Peyer's patch (tissue), 4 donors: ENCODE data around the gene EPB41L1. TPM values are rescaled to one million over a fixed set of nuclear protein-coding genes. Genes with fewer than 3 reads are reported as not detected.
A peak's percentile ranks its signal among the peaks of the same experiment; 100 is the strongest.

Source experiments
- DNase-seq, 3 donors: peaks; one replicate each; pipeline ENCODE4 v3.0.0-alpha.2; 2017 to 2019
- H3K27ac ChIP-seq, 4 donors: fragments of 200-600 bp; sonication (generic); one replicate each; pipeline ENCODE4 v1.5.1; 2016 to 2019
- H3K27me3 ChIP-seq, 2 donors: fragments of 200-600 bp; sonication (generic); one replicate each; pipeline ENCODE4 v1.5.1; 2019
- H3K36me3 ChIP-seq, 3 donors: fragments of 200-600 bp; sonication (generic); one replicate each; pipeline ENCODE4 v1.5.1; 2016 to 2019
- H3K4me1 ChIP-seq, 4 donors: fragments of 200-600 bp; sonication (generic); one replicate each; pipeline ENCODE4 v1.5.1; 2016 to 2019
- H3K4me3 ChIP-seq, 4 donors: fragments of 200-600 bp; sonication (generic); 1 replicate in 3 of 4; 2 replicates in 1 of 4; pipeline ENCODE4 v1.5.1; 2016 to 2019; ENCODE audit warnings: mild to moderate bottlenecking in 1 of 4
- H3K9me3 ChIP-seq, 4 donors: fragments of 200-600 bp; sonication (generic); one replicate each; pipeline ENCODE4 v1.5.1; 2016 to 2019; ENCODE audit warnings: mild to moderate bottlenecking in 1 of 4
- POLR2A ChIP-seq, 2 donors: fragments of 450-650 bp; IDR thresholded peaks; one replicate each; pipeline ENCODE4 v1.5.1; 2017; ENCODE audit warnings: antibody characterized with exemption in 2 of 2, mild to moderate bottlenecking in 2 of 2, moderate library complexity in 2 of 2
- total RNA-seq, 4 donors: library from RNA; depleted of rRNA; stranded (reverse); fragments of >200 nt; gene quantifications; one replicate each; pipeline ENCODE4 v1.1.0, GENCODE V29; 2016
- TF ChIP-seq, protein P1 (sequence below), 6 experiments: fragments of 450-650 bp in 4 of 6; fragments of 200-600 bp in 2 of 6; sonication (generic) in 1 of 6; IDR thresholded peaks; one replicate each; pipeline ENCODE4 v1.5.1; 2017 to 2019; ENCODE audit warnings: antibody characterized with exemption in 6 of 6, mild to moderate bottlenecking in 3 of 6, moderate library complexity in 1 of 6

Gene EPB41L1
- 100 to 1,000 TPM in 1 of 4 donors, 10 to 100 TPM in 3; 23.1 to 104 (median 57.2) TPM for total RNA-seq

- Histone ChIP-seq H3K27me3 (no peaks in the 10 kb centered on the region), H3K27ac (peak within 1 kb of the TSS in 3 of 4 donors; percentile 26 to 57 (median 42)), H3K4me3 (peak within 1 kb of the TSS; percentile 25 to 66 (median 50))
Measured at GRCh38 chr20:36154700-36155628, at the start of gene EPB41L1. Gene EPB41L1, plus strand, starts transcription at chr20:36154740. Its CDS starts 19,038 bp downstream, at chr20:36173778.

GRCh38 chr20:36104856-36105255, 49.7 kb upstream of the EPB41L1 start:
- Histone ChIP-seq H3K27me3 (no peaks in the 10 kb centered on the region), H3K36me3 (no peaks in the 10 kb centered on the region), H3K9me3 (no peaks in the 10 kb centered on the region), H3K27ac (peak overlapping the region in 1 of 4 donors; percentile 75), H3K4me3 (no peak overlapping the region), H3K4me1 (peaks cover 0 to 14% (median 0%) of the 10 kb centered on the region in 4 donors)
- DNase-seq: no peak
- TF ChIP-seq, protein P1, sequence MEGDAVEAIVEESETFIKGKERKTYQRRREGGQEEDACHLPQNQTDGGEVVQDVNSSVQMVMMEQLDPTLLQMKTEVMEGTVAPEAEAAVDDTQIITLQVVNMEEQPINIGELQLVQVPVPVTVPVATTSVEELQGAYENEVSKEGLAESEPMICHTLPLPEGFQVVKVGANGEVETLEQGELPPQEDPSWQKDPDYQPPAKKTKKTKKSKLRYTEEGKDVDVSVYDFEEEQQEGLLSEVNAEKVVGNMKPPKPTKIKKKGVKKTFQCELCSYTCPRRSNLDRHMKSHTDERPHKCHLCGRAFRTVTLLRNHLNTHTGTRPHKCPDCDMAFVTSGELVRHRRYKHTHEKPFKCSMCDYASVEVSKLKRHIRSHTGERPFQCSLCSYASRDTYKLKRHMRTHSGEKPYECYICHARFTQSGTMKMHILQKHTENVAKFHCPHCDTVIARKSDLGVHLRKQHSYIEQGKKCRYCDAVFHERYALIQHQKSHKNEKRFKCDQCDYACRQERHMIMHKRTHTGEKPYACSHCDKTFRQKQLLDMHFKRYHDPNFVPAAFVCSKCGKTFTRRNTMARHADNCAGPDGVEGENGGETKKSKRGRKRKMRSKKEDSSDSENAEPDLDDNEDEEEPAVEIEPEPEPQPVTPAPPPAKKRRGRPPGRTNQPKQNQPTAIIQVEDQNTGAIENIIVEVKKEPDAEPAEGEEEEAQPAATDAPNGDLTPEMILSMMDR (IDR thresholded peaks at IDR 0.05): no peak
- no peak for TF ChIP-seq POLR2A (IDR thresholded peaks at IDR 0.05)

More at GRCh38 chr20:36154700-36155628, at the start of gene EPB41L1:
- H3K9me3 ChIP-seq: no peaks in the 10 kb centered on the region
- TF ChIP-seq POLR2A (IDR thresholded peaks at IDR 0.05): no peak
- TF ChIP-seq, protein P1 (IDR thresholded peaks at IDR 0.05): no peak
- no peaks in the 10 kb centered on the region for H3K36me3 ChIP-seq
- peaks cover 0 to 19% (median 3%) of the 10 kb centered on the region in 4 donors for H3K4me1 ChIP-seq
- DNase-seq: no peak

GRCh38 chr20:36105711-36106226, 48.8 kb upstream of the EPB41L1 start:
- Histone ChIP-seq H3K36me3 (no peaks in the 10 kb centered on the region), H3K4me3 (no peak overlapping the region), H3K9me3 (no peaks in the 10 kb centered on the region), H3K27ac (peak overlapping the region in 1 of 4 donors; percentile 75), H3K27me3 (no peaks in the 10 kb centered on the region), H3K4me1 (peaks cover 0 to 14% (median 0%) of the 10 kb centered on the region in 4 donors)
- TF ChIP-seq, protein P1 (IDR thresholded peaks at IDR 0.05): no peak
- TF ChIP-seq POLR2A (IDR thresholded peaks at IDR 0.05): no peak
- DNase-seq: peak in 2 of 3 donors; percentile 63 to 67

- Histone ChIP-seq H3K27me3 (no peaks in the 10 kb centered on the region), H3K36me3 (no peaks in the 10 kb centered on the region), H3K4me3 (no peak overlapping the region), H3K27ac (peak overlapping the region in 1 of 4 donors; percentile 75), H3K4me1 (peaks cover 0 to 14% (median 0%) of the 10 kb centered on the region in 4 donors), H3K9me3 (no peaks in the 10 kb centered on the region)
- DNase-seq: no peak
- no peak for TF ChIP-seq POLR2A (IDR thresholded peaks at IDR 0.05)
- TF ChIP-seq, protein P1 (IDR thresholded peaks at IDR 0.05): no peak
Measured at GRCh38 chr20:36106606-36107005, 47.9 kb upstream of the EPB41L1 start.

DNA sequence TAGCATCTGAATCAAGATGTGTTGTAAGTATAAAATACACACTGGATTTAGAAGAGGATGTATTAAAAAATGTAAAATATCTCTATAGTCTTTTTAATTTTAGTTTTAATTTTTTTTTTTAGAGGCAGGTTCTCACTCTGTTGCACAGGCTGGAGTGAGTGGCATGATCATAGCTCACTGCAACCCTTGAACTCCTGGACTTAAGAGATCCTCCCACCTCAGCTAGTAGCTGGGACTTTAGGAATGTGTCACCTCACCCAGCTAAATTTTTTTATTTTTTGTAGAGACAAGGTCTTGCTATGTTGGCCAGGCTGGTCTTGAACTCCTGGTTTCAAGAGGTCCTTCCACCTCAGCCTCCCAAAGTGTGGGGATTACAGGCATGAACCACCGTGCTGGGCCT, 46.7 kb upstream of the EPB41L1 start:
- TF ChIP-seq POLR2A (IDR thresholded peaks at IDR 0.05): no peak
- TF ChIP-seq, protein P1 (IDR thresholded peaks at IDR 0.05): no peak
- no peak for DNase-seq

More for the DNA sequence above, 46.7 kb upstream of the EPB41L1 start:
- no peaks in the 10 kb centered on the region for H3K36me3 ChIP-seq
- no peak overlapping the region for H3K27ac ChIP-seq
- H3K4me3 ChIP-seq: no peak overlapping the region
- H3K27me3 ChIP-seq: no peaks in the 10 kb centered on the region
- peaks cover 0 to 17% (median 0%) of the 10 kb centered on the region in 4 donors for H3K4me1 ChIP-seq
- no peaks in the 10 kb centered on the region for H3K9me3 ChIP-seq
